AG10803 (cell line): Measurements from ENCODE around the gene TNKS1BP1.
A peak's percentile ranks its signal among the peaks of the same experiment; 100 is the strongest.

ENCODE experiments used
- DNase-seq: peaks from one replicate; pipeline ENCODE4 v3.0.0; 2010; ENCODE audit warnings: low read depth
- H3K4me3 ChIP-seq: 2 replicates; pipeline ENCODE4 v1.5.1; 2011; ENCODE audit warnings: mild to moderate bottlenecking, low read length, control low read depth
- TF ChIP-seq, protein P1 (sequence below): conservative IDR thresholded peaks from 2 replicates; pipeline ENCODE4 v1.5.1; 2011; ENCODE audit warnings: mild to moderate bottlenecking, low read length, control low read depth, inconsistent platforms

The TNKS1BP1 gene

DNA sequence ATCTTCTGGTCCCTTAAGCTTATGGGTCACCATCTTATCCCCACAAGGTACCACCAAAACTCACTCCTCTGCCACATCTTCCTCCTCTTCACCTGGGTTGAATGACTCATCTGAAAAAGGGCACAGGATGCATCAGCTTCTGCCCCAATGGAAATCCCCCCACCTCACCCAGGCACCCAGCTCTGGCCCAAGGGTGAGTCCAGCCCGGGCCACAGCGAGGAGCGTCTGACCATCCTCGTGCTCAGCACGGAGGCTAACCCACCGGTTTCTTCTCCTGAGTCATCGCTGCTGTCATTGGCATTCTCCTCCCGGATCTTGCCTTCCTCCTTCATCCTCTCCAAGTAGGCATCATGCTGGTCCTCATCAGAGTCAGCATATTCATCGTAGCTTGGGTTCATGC is 5.3 kb upstream of the TNKS1BP1 start:
- no peak overlapping the region for H3K4me3 ChIP-seq
- DNase-seq, result no peak
- TF ChIP-seq, protein P1, sequence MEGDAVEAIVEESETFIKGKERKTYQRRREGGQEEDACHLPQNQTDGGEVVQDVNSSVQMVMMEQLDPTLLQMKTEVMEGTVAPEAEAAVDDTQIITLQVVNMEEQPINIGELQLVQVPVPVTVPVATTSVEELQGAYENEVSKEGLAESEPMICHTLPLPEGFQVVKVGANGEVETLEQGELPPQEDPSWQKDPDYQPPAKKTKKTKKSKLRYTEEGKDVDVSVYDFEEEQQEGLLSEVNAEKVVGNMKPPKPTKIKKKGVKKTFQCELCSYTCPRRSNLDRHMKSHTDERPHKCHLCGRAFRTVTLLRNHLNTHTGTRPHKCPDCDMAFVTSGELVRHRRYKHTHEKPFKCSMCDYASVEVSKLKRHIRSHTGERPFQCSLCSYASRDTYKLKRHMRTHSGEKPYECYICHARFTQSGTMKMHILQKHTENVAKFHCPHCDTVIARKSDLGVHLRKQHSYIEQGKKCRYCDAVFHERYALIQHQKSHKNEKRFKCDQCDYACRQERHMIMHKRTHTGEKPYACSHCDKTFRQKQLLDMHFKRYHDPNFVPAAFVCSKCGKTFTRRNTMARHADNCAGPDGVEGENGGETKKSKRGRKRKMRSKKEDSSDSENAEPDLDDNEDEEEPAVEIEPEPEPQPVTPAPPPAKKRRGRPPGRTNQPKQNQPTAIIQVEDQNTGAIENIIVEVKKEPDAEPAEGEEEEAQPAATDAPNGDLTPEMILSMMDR, result no peak

DNA sequence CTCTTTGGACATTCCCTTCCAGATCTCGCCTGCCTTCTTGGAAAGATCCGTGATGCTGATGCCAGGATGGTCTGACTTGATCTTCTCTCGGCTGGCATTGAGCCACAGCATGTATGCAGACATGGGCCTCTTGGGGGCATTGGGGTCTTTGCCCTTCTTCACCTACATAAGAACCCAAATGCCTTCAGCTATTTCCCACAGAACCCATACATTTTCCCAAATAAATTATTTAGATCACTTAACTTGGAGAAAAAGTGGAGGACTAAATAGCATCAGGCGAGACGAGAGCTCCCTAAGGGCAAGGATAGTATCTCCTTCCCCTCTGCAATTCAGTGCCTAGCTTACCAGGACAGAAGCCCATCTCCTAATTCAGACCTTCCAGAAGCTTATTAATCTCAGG is 3.0 kb upstream of the TNKS1BP1 start:
- TF ChIP-seq, protein P1, result no peak
- no peak for DNase-seq
- no peak overlapping the region for H3K4me3 ChIP-seq

DNA sequence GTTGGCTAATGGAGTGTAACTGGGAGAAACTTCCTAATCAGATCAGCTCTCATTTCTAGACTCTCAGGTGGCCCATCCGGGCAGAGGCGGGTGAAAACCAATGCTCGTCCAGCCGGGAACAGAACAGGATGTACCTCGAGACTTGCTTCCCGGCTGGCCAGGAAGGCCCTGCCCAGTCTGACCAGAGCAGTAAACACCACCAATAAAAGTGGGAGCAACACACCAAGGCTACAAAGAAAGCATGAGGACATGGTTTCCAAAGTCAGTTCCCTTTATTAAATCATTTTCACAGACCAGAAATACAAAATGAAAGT is 940 bp upstream of the TNKS1BP1 start:
- no peak for DNase-seq
- H3K4me3 ChIP-seq, result peak overlapping the region; percentile 66
- TF ChIP-seq, protein P1, result no peak

DNA sequence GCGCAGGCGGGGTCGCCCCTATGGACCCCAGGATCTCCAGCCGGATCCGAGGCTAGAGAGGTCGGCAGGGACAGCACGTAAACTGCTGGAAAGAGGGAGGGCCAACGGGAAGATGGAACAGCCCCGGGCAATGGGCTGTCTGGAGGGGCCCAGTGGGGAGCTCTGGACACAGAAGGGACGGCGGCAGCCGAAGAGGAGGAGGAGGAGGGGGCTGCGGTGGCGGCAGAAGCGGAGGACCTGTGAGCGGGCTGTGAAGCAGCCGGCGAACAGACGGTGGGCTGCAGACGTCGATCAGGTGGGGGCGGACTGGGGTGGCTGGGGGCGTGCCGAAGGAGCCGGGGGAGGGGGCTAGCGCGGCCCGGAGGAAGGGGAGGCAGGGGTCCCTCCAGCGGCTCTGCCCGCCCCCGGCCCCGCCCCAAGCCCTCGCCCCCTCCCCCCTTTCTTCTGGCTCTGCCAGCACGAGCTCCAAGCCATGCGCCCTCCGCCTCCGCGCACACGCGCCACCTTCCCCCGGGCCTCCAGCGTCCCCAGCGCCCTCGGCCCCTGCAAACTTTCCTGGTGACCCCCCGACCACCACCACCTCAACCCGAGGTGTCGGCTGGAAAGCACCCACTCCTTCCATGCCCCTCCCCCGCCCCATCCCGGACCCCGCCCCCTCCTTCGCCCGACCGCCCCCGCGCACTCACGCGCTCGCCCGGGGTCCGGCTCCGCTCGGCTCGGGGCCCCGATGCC is 432 bp downstream of the TNKS1BP1 start:
- peak overlapping the region; percentile 98 for H3K4me3 ChIP-seq
- peak; percentile 55 for DNase-seq
- TF ChIP-seq, protein P1, result no peak

DNA sequence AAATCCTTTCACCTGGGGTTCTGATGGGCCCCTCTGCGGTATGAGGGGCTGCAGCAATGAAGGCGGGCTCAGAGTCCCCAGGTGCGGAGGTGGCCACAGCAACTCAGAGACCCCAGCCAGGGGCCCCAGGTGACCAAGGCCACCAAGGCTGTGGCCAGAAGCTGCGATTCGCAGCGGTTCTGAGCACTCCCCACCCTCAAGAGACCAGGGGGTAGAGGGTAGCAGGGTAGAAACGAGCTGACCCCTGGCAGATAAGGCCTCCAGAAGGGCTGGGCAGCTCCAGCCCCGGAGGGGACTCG is 948 bp downstream of the TNKS1BP1 start:
- TF ChIP-seq, protein P1, result no peak
- H3K4me3 ChIP-seq, result peak overlapping the region; percentile 98
- DNase-seq, result no peak

DNA sequence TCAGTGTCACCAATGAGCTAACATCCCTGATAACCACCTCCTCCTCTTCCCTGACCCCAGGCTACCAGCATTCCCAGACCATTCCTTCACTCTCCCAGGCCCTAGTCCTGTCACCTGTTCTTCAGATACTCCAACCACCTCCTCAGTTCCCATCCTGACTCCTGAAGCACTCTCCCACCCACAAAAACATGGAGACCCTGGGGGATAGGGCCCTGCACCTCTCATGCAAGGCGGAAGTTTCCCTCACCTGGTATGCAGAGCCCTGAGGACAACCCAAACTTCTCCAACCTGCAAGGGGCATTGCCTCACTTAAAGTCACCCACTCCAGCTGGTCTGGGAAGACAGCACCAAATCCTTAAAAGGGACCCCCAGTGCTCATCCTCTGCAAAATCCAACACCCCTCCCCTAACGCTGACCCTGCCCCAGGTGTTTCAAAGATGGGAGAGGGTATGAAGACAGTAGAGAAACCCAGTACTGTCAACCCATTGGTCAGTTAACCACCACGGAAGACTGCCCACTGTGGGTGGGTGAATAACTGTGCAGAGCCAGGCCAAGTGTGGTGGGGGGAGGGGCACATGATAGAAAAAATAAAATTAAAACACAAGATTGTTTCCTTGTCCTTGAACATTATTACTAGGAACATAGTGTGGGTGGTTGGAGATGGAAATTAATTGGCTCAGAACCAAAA is 1.4 kb downstream of the TNKS1BP1 start:
- peak overlapping the region; percentile 98 for H3K4me3 ChIP-seq
- TF ChIP-seq, protein P1, result peak; percentile 39
- DNase-seq, result peak; percentile 54
